Prostate gland (tissue), 2 donors: ENCODE measurements around the gene FAM114A1.

Source experiments
- POLR2AphosphoS5 ChIP-seq: sonication (generic); formaldehyde crosslinking; IDR thresholded peaks from one replicate; pipeline ENCODE4 v1.6.1; 2017; ENCODE audit warnings: antibody characterized with exemption
- TF ChIP-seq, protein P1 (sequence below), 4 experiments: fragments of 200-600 bp in 2 of 4; fragments of 450-650 bp in 2 of 4; sonication (generic) in 2 of 4; IDR thresholded peaks; 1 replicate in 3 of 4; 2 replicates in 1 of 4; pipeline ENCODE4 v1.5.1; 2016 to 2019; ENCODE audit warnings: antibody characterized with exemption in 4 of 4, mild to moderate bottlenecking in 2 of 4, moderate library complexity in 2 of 4

- no peak for TF ChIP-seq POLR2AphosphoS5
- TF ChIP-seq, protein P1, sequence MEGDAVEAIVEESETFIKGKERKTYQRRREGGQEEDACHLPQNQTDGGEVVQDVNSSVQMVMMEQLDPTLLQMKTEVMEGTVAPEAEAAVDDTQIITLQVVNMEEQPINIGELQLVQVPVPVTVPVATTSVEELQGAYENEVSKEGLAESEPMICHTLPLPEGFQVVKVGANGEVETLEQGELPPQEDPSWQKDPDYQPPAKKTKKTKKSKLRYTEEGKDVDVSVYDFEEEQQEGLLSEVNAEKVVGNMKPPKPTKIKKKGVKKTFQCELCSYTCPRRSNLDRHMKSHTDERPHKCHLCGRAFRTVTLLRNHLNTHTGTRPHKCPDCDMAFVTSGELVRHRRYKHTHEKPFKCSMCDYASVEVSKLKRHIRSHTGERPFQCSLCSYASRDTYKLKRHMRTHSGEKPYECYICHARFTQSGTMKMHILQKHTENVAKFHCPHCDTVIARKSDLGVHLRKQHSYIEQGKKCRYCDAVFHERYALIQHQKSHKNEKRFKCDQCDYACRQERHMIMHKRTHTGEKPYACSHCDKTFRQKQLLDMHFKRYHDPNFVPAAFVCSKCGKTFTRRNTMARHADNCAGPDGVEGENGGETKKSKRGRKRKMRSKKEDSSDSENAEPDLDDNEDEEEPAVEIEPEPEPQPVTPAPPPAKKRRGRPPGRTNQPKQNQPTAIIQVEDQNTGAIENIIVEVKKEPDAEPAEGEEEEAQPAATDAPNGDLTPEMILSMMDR (IDR thresholded peaks at IDR 0.05), result no peak
Measured at GRCh38 chr4:38965866-38966265, 98.3 kb downstream of the FAM114A1 start.
